HepG2 (cell line): ENCODE data around the gene RWDD2A. TPM values are rescaled to one million over a fixed set of nuclear protein-coding genes. Genes with fewer than 3 reads are reported as not detected.

Source experiments
- ARNT ChIP-seq: fragments of 450-650 bp; IDR thresholded peaks from 2 replicates; pipeline ENCODE4 v1.6.1; 2017
- BRD4 ChIP-seq: sonication (generic); formaldehyde crosslinking; IDR thresholded peaks from 2 replicates; pipeline ENCODE4 v1.4.0; 2020; ENCODE audit warnings: missing genetic modification reagents
- CEBPG ChIP-seq: IDR thresholded peaks from 2 replicates; pipeline ENCODE4 v1.6.1; 2016
- FOXA1 ChIP-seq, 2 experiments: fragments of 450-650 bp in 1 of 2; sonication (generic) in 1 of 2; formaldehyde crosslinking in 1 of 2; IDR thresholded peaks; 2 replicates each; pipeline versions ENCODE4 v1.4.0 to v1.6.1; 2016 to 2020; ENCODE audit warnings: missing genetic modification reagents in 1 of 2
- KDM3A ChIP-seq: IDR thresholded peaks from 2 replicates; pipeline ENCODE4 v1.6.1; 2018; ENCODE audit warnings: low read depth, missing compliant biosample characterization
- LCORL ChIP-seq, 2 experiments: fragments of 450-650 bp in 1 of 2; sonication (generic) in 1 of 2; formaldehyde crosslinking in 1 of 2; IDR thresholded peaks; 2 replicates each; pipeline versions ENCODE4 v1.5.0 to v1.6.1; 2017 to 2020; ENCODE audit warnings: antibody characterized with exemption in 1 of 2, missing genetic modification reagents in 1 of 2
- MIER2 ChIP-seq: IDR thresholded peaks from 2 replicates; pipeline ENCODE4 v1.6.1; 2016; ENCODE audit warnings: missing biosample characterization, missing genetic modification reagents
- NFE2L1 ChIP-seq: sonication (generic); formaldehyde crosslinking; IDR thresholded peaks from 2 replicates; pipeline ENCODE4 v1.4.0; 2020; ENCODE audit warnings: missing genetic modification reagents, mild to moderate bottlenecking, borderline replicate concordance
- RAD21 ChIP-seq: fragments of 450-650 bp; formaldehyde crosslinking; IDR thresholded peaks from 2 replicates; pipeline ENCODE4 v1.5.0; 2020; ENCODE audit warnings: mild to moderate bottlenecking
- SMC3 ChIP-seq: IDR thresholded peaks from 2 replicates; pipeline ENCODE4 v1.6.1; 2011; ENCODE audit warnings: low read length, improper control_type of control experiment
- SMYD3 ChIP-seq: sonication (generic); formaldehyde crosslinking; IDR thresholded peaks from 2 replicates; pipeline ENCODE4 v1.8.1; 2023; ENCODE audit warnings: mild to moderate bottlenecking, missing genetic modification reagents
- XRCC5 ChIP-seq: fragments of 200-400 bp; formaldehyde crosslinking; optimal IDR thresholded peaks from 2 replicates; pipeline ENCODE3; 2017; ENCODE audit warnings: mild to moderate bottlenecking, low read length
- ZMYM4 ChIP-seq: sonication (generic); formaldehyde crosslinking; IDR thresholded peaks from 2 replicates; pipeline ENCODE4 v1.8.1; 2023; ENCODE audit warnings: mild to moderate bottlenecking, missing genetic modification reagents
- polyA plus RNA-seq, 8 experiments: library from polyadenylated mRNA; depleted of rRNA in 3 of 8; stranded (reverse) in 7 of 8; unstranded in 1 of 8; fragments of >200 nt; fragmentation: Illumina TruSeq in 4 of 8; extraction: Trizol in 4 of 8; gene quantifications; 2 replicates each; pipeline versions ENCODE4 v1.2.1 to v1.2.3, GENCODE V29; 2011 to 2016; ENCODE audit warnings: low read depth in 4 of 8, missing spikeins in 1 of 8, mixed read lengths in 1 of 8; ENCODE audit not compliant: insufficient read depth in 1 of 8
- total RNA-seq, 5 experiments: library from RNA; depleted of rRNA; stranded (reverse); fragments of >200 nt; fragmentation: Illumina TruSeq; extraction: Trizol; gene quantifications; 2 replicates each; pipeline ENCODE4 v1.2.3, GENCODE V29; 2016; ENCODE audit warnings: low read depth in 1 of 5
- TF ChIP-seq, protein P1 (sequence below): IDR thresholded peaks from 2 replicates; pipeline ENCODE4 v1.4.0; 2020; ENCODE audit warnings: mild to moderate bottlenecking, missing genetic modification reagents
- TF ChIP-seq, protein P2 (sequence below): IDR thresholded peaks from 2 replicates; pipeline ENCODE4 v1.6.1; 2012; ENCODE audit warnings: low read depth, low read length, improper control_type of control experiment
- TF ChIP-seq, protein P3 (sequence below): sonication (generic); formaldehyde crosslinking; IDR thresholded peaks from 2 replicates; pipeline ENCODE4 v1.4.0; 2020; ENCODE audit warnings: low read depth, missing genetic modification reagents
- TF ChIP-seq, protein P4 (sequence below): sonication (generic); formaldehyde crosslinking; conservative IDR thresholded peaks from 2 replicates; pipeline ENCODE4 v1.4.0; 2020; ENCODE audit warnings: missing genetic modification reagents

Gene RWDD2A
- total and polyA plus RNA-seq, 2 of the 13 experiments (the other 11 are each of a cell fraction or from before 2014, with no cell fraction given) = 5.3 to 8.1 TPM

DNA sequence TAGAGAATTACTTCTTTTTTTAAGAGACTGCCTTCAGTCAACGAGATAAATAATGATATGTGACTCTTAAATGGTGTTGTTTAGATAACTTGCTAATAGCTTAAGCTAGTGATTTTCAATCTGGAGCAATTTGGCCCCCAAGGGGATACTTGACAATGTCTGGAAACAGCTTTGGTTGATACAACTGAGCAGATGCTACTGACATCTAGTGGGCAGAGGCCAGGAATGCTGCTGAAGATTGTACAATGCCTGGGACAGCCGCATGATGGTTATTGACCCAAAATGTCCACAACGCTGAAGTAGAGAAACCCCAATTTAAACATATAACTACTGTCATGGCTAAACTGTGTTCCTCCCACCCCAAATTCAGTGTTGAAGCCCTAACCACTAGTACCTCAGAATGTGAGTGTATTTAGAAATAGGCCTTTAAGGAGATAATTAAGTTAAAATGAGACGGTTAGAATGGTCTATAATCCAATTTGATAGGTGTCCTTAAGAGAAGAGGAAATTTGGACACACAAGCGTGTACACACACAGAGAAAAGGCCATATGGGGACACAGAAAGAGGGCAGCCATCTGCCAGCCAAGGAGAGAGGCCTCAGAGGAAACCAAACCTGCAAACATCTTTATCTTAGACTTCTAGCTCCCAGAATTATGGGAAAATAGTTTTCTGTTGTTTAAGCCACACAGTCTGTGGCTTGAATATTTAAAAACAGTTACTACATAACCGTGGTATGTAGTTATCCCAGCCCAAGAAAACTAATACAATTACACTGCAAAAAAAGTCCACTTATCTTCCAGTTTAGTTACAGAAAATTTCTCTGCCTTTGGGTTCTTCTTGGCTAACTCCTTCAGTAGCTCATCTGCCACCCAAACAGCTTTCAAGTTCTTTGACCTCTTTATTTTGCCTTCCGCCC is 22.2 kb downstream of the RWDD2A start (continued):
- TF ChIP-seq, protein P1, sequence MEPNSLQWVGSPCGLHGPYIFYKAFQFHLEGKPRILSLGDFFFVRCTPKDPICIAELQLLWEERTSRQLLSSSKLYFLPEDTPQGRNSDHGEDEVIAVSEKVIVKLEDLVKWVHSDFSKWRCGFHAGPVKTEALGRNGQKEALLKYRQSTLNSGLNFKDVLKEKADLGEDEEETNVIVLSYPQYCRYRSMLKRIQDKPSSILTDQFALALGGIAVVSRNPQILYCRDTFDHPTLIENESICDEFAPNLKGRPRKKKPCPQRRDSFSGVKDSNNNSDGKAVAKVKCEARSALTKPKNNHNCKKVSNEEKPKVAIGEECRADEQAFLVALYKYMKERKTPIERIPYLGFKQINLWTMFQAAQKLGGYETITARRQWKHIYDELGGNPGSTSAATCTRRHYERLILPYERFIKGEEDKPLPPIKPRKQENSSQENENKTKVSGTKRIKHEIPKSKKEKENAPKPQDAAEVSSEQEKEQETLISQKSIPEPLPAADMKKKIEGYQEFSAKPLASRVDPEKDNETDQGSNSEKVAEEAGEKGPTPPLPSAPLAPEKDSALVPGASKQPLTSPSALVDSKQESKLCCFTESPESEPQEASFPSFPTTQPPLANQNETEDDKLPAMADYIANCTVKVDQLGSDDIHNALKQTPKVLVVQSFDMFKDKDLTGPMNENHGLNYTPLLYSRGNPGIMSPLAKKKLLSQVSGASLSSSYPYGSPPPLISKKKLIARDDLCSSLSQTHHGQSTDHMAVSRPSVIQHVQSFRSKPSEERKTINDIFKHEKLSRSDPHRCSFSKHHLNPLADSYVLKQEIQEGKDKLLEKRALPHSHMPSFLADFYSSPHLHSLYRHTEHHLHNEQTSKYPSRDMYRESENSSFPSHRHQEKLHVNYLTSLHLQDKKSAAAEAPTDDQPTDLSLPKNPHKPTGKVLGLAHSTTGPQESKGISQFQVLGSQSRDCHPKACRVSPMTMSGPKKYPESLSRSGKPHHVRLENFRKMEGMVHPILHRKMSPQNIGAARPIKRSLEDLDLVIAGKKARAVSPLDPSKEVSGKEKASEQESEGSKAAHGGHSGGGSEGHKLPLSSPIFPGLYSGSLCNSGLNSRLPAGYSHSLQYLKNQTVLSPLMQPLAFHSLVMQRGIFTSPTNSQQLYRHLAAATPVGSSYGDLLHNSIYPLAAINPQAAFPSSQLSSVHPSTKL = peak; percentile 24; the same call in 1 of the 2 replicates
- TF ChIP-seq CEBPG = 0 out of 2 replicates have a peak, but pooled peaks have one; percentile 39
- TF ChIP-seq, protein P2, sequence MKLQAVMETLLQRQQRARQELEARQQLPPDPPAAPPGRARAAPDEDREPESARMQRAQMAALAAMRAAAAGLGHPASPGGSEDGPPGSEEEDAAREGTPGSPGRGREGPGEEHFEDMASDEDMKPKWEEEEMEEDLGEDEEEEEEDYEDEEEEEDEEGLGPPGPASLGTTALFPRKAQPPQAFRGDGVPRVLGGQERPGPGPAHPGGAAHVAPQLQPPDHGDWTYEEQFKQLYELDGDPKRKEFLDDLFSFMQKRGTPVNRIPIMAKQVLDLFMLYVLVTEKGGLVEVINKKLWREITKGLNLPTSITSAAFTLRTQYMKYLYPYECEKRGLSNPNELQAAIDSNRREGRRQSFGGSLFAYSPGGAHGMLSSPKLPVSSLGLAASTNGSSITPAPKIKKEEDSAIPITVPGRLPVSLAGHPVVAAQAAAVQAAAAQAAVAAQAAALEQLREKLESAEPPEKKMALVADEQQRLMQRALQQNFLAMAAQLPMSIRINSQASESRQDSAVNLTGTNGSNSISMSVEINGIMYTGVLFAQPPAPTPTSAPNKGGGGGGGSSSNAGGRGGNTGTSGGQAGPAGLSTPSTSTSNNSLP = 0 out of 2 replicates have a peak, but pooled peaks have one; percentile 12
- peak; percentile 59 for TF ChIP-seq ZMYM4 (CRISPR knock-in tag)
- TF ChIP-seq, protein P3, sequence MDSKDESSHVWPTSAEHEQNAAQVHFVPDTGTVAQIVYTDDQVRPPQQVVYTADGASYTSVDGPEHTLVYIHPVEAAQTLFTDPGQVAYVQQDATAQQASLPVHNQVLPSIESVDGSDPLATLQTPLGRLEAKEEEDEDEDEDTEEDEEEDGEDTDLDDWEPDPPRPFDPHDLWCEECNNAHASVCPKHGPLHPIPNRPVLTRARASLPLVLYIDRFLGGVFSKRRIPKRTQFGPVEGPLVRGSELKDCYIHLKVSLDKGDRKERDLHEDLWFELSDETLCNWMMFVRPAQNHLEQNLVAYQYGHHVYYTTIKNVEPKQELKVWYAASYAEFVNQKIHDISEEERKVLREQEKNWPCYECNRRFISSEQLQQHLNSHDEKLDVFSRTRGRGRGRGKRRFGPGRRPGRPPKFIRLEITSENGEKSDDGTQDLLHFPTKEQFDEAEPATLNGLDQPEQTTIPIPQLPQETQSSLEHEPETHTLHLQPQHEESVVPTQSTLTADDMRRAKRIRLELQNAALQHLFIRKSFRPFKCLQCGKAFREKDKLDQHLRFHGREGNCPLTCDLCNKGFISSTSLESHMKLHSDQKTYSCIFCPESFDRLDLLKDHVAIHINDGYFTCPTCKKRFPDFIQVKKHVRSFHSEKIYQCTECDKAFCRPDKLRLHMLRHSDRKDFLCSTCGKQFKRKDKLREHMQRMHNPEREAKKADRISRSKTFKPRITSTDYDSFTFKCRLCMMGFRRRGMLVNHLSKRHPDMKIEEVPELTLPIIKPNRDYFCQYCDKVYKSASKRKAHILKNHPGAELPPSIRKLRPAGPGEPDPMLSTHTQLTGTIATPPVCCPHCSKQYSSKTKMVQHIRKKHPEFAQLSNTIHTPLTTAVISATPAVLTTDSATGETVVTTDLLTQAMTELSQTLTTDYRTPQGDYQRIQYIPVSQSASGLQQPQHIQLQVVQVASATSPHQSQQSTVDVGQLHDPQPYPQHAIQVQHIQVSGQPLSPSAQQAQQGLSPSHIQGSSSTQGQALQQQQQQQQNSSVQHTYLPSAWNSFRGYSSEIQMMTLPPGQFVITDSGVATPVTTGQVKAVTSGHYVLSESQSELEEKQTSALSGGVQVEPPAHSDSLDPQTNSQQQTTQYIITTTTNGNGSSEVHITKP (CRISPR knock-in tag) = no peak
- peak; percentile 46 for TF ChIP-seq XRCC5
- TF ChIP-seq KDM3A (CRISPR knock-in tag) = 0 out of 2 replicates have a peak, but pooled peaks have one; percentile 30
- TF ChIP-seq ARNT = no peak
- no peak for TF ChIP-seq BRD4
- TF ChIP-seq, protein P4, sequence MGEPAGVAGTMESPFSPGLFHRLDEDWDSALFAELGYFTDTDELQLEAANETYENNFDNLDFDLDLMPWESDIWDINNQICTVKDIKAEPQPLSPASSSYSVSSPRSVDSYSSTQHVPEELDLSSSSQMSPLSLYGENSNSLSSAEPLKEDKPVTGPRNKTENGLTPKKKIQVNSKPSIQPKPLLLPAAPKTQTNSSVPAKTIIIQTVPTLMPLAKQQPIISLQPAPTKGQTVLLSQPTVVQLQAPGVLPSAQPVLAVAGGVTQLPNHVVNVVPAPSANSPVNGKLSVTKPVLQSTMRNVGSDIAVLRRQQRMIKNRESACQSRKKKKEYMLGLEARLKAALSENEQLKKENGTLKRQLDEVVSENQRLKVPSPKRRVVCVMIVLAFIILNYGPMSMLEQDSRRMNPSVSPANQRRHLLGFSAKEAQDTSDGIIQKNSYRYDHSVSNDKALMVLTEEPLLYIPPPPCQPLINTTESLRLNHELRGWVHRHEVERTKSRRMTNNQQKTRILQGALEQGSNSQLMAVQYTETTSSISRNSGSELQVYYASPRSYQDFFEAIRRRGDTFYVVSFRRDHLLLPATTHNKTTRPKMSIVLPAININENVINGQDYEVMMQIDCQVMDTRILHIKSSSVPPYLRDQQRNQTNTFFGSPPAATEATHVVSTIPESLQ (CRISPR knock-in tag) = no peak
- TF ChIP-seq LCORL (IDR thresholded peaks at IDR 0.05) = no peak
- TF ChIP-seq LCORL (CRISPR knock-in tag; IDR thresholded peaks at IDR 0.05) = peak; percentile 55; the same call in 1 of the 2 replicates
- no peak for TF ChIP-seq SMYD3 (CRISPR knock-in tag)
- TF ChIP-seq RAD21 (CRISPR knock-in tag) = peak; percentile 69; the same call in 1 of the 2 replicates
- no peak for TF ChIP-seq FOXA1 (IDR thresholded peaks at IDR 0.05)
- TF ChIP-seq FOXA1 (CRISPR knock-in tag; IDR thresholded peaks at IDR 0.05) = peak; percentile 33; the same call in 1 of the 2 replicates
- TF ChIP-seq SMC3 = peak; percentile 83
- no peak for TF ChIP-seq MIER2
- TF ChIP-seq NFE2L1 = no peak
